Neural cell (in vitro differentiated cells): Measurements from ENCODE around the gene AK5.

Experiments used
- CTCF ChIP-seq: fragments of 450-650 bp; IDR thresholded peaks from 2 replicates; pipeline ENCODE4 v1.5.1; 2014; ENCODE audit warnings: antibody characterized with exemption, mild to moderate bottlenecking, moderate library complexity; ENCODE audit not compliant: poor library complexity, severe bottlenecking
- EP300 ChIP-seq: fragments of 450-650 bp; conservative IDR thresholded peaks from 2 replicates; pipeline ENCODE4 v1.6.1; 2014; ENCODE audit warnings: antibody characterized with exemption, mild to moderate bottlenecking, moderate library complexity; ENCODE audit not compliant: poor library complexity, severe bottlenecking
- EZH2 ChIP-seq: fragments of 200-600, 300-800 bp; shearing (Covaris generic), sonication (generic); IDR thresholded peaks from 2 replicates; pipeline ENCODE4 v1.6.1; 2014; ENCODE audit warnings: antibody characterized with exemption, low read length, borderline replicate concordance, mild to moderate bottlenecking; ENCODE audit not compliant: insufficient read depth, poor library complexity, severe bottlenecking
- MXI1 ChIP-seq: fragments of 450-650 bp; conservative IDR thresholded peaks from 2 replicates; pipeline ENCODE4 v1.6.1; 2014; ENCODE audit warnings: antibody characterized with exemption, mild to moderate bottlenecking; ENCODE audit not compliant: poor library complexity, severe bottlenecking
- POLR2AphosphoS5 ChIP-seq: IDR thresholded peaks from 2 replicates; pipeline ENCODE4 v1.6.1; 2012
- RAD21 ChIP-seq: fragments of 450-650 bp; conservative IDR thresholded peaks from 2 replicates; pipeline ENCODE4 v1.6.1; 2014; ENCODE audit warnings: antibody characterized with exemption, mild to moderate bottlenecking, moderate library complexity
- REST ChIP-seq: IDR thresholded peaks from 2 replicates; pipeline ENCODE4 v1.6.1; 2012; ENCODE audit warnings: borderline replicate concordance
- SMC3 ChIP-seq: fragments of 450-650 bp; conservative IDR thresholded peaks from 2 replicates; pipeline ENCODE4 v1.6.1; 2014; ENCODE audit warnings: antibody characterized with exemption, mild to moderate bottlenecking, moderate library complexity; ENCODE audit not compliant: poor library complexity
- TAF1 ChIP-seq: IDR thresholded peaks from 2 replicates; pipeline ENCODE4 v1.6.1; 2012; ENCODE audit warnings: low read depth

- no peak for TF ChIP-seq CTCF
- no peak for TF ChIP-seq MXI1
- TF ChIP-seq POLR2AphosphoS5 = no peak
- no peak for TF ChIP-seq EP300
- no peak for TF ChIP-seq REST
- no peak for TF ChIP-seq SMC3
- no peak for TF ChIP-seq EZH2
- no peak for TF ChIP-seq RAD21
- TF ChIP-seq TAF1 = no peak
These were observed 112.3 kb downstream of the AK5 start for GRCh38 chr1:77394166-77394565.
